GM19043 (cell line): ENCODE measurements around the gene BCL2L1.

ENCODE experiments used
- ATAC-seq: cut with Tn5 transposase; IDR thresholded peaks from one replicate; pipeline ENCODE4 v1.9.1; 2021; ENCODE audit warnings: low read depth; ENCODE audit not compliant: unreplicated experiment

Gene BCL2L1

DNA sequence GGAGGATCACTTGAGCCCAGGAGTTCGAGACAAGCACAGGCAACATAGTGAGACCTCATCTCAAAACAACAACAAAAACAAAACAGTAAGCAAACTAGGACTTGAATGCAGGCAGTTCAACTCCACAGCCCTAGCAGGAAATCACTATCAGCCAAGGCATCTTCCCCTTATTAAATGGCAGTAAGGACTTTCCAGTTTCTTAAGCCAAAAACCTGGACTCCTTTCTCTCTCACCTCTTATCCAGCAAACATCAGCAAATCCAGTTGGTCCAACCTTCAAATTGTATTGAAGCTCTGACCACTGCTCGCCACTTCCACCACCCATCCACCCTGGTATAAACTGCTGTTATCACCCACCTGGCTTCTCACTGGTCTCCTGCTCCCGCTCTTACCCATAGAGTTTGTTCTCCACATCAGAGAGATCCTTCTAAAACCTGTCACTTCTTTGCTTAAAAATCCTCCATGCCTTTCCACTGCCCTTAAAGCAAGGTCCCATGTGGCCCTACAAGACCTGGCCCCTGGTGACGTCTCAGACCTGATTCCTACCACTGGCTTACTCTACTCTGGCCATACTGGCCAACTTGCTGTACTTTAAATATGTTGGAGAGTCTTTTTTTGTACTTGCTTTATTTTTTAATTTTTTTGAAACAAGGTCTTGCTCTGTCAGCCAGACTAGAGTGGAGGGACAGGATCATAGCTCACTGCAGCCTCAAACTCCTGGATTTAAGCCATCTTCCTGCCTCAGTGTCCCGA, 27.6 kb downstream of the BCL2L1 start:
- ATAC-seq: no peak

- ATAC-seq: no peak
These were observed 28.5 kb downstream of the BCL2L1 start for GRCh38 chr20:31693987-31694661.

GRCh38 chr20:31693402-31693801, 29.3 kb downstream of the BCL2L1 start:
- no peak for ATAC-seq

DNA sequence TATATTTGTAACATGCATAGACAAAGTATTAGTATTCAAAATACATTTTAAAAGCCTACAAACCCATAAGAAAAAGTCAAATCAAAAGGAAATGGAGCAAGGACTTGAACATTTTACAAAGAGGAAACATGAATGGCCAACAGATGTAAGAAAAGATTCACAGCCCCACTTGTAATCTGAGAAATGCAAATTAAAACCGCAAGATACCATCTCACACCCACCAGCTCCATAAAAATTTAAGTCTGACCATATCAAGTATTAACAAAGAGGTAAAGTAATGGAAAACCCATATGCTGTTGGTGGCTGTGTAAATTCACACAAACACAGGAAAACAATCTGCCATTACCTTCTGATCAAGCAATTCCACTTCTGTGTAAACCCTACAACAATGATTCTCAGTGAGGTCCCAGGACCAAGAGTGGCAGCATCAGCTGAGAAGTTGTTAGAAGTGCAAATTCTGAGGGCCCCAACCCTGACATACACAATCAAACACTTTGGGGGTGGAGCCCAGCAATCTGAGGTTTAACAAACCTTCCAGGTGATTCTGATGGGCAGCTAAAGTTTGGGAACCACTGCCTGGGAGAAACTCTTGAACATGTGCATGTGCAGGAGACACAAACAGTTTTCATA, 30.9 kb downstream of the BCL2L1 start:
- no peak for ATAC-seq

GRCh38 chr20:31690124-31690666, 32.5 kb downstream of the BCL2L1 start:
- no peak for ATAC-seq

GRCh38 chr20:31689141-31689540, 33.5 kb downstream of the BCL2L1 start:
- no peak for ATAC-seq

GRCh38 chr20:31687777-31688176, 34.9 kb downstream of the BCL2L1 start:
- ATAC-seq: no peak

- ATAC-seq: no peak
These were observed 36.6 kb downstream of the BCL2L1 start for GRCh38 chr20:31685853-31686643.

DNA sequence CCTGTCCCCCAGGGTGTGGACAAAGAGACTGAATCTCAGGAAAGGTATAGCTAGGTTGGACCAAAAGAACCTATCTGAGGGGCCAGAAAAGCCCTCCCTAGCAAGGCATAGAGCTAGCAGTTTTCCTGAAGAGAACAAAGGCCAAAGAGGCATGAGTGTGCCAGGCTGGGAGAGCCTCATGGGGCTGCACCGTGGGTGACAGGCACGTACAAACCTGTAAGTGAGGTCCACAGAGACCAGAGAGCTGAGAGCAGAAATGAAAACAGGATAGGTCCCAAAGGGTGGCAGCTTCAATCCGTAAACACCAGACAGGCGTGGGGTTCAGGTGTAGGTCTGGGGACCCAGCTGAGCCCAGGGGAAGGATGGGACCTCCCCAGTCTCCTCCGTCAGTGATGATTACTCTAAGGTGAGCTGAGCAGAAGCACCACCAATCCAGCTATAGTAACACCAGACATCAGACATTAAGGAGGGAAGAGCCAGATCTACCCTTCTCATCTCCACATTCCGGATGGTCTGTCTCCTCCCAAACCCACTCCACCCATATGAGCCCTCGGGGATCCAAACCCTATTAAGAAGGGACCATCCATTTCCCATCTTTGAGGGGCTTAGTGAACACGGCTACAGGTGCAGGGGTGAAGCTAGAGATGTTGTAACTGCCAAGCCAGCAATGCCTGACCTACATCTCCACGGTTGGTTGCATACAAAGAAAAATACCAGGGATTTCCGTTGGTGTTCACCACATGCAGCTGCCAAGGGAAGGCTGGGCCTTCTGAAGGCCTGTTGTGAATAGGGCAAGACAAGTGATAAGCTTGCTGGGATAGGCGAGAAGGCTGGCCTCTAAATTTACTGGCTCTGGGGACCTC, 38.3 kb downstream of the BCL2L1 start:
- peak; percentile 30 for ATAC-seq

- ATAC-seq: no peak
These were observed 39.7 kb downstream of the BCL2L1 start for GRCh38 chr20:31682927-31683326.

- ATAC-seq: no peak
These were observed 40.3 kb downstream of the BCL2L1 start for GRCh38 chr20:31682352-31682751.

DNA sequence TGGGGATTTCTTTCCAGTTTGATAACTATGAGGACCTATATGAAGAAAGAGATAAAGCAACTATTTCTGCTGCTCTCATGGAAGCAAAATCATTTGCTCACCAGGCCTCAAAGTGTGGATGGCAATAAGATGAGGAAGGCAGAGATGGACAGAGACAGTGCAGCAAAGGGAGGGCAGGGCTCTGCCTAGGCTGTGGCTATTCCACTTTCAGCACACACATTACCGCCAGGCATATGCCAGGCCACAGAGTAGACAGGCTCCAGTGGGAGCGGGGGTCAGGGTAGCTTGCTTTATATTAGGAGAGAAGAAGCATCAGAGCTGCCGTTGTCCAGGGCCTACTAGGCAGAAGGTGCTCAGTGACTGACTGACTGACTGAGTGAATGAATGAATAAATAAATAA, 40.9 kb downstream of the BCL2L1 start:
- ATAC-seq: no peak

- ATAC-seq: no peak
These were observed 41.4 kb downstream of the BCL2L1 start for GRCh38 chr20:31681128-31681727.

DNA sequence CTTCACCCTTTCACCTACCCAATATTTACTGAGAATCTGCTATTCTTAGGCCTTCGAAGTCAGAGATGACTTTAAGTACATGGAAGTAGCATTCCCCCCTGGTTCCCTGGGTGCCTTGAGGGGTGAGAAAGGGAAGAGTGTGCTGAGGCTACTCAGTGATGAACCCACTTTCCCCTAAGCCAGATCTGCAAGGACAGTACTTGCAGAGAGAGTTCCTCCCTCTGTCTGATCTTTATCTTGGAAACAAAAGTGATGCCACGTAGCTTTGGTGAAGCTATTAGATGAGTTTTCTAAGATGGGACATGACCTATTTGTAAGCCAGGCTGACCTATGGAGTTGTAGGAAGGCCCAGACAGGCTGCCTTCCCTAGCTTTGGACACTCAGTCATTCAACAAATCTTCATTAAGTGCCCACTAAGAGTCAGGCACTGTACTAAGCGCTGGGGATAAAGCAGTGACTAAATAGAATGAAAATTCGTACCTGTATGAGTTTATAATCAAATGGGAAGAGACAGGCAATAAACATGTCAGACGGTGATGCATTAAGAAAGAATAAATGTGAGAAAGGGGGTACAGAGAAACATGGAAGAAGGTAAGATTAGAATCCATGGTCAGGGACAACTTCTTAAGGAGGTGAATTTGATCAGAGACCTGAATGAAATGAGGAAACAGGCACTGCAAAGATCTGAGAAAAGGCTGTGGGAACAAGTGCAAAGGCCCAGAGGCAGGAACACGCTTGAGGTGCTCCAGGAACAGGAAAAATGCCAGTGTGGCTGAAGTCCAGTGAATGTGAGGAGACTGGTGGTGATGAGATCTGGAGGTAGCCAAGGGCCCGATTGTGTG, 42.2 kb downstream of the BCL2L1 start:
- no peak for ATAC-seq

DNA sequence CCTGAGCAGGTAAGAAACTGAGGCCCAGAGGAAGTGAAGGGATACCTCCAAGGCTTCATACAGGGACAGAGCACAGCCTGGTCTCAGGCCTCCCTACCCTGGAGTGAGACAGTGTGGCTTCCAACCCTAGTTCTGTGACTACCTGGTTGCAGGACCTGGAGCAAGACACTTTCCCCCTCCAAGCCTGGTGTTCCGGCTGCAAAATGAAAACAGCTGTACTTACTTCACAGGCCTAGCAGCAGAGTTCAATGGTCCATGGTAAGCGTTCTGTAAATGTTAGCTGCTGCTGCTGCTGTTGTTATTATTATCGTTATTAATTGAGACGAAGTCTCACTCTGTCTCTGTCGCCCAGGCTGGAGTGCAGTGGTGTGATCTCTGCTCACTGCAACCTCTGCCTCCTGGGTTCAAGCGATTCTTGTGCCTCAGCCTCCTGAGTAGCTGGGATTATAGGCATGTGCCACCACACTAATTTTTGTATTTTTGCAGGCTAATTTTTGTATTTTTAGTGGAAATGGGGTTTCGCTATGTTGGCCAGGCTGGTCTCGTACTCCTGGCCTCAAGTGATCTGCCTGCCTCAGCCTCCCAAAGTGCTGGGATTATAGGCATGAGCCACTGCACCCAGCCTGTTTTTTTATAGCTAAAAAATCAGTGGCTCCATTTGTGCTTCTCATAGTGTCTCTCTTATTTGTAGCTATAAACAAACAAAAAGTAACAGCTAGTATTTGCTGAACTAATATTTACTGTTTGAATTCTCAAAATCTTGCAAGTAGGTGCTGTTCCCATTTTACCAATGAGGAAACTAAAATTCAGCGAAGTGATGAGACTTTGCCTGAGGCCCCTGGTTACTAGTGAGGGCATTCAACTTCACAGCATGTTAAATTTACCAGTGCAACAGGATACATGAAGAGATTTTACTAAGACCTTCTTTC, 43.0 kb downstream of the BCL2L1 start:
- ATAC-seq: no peak

DNA sequence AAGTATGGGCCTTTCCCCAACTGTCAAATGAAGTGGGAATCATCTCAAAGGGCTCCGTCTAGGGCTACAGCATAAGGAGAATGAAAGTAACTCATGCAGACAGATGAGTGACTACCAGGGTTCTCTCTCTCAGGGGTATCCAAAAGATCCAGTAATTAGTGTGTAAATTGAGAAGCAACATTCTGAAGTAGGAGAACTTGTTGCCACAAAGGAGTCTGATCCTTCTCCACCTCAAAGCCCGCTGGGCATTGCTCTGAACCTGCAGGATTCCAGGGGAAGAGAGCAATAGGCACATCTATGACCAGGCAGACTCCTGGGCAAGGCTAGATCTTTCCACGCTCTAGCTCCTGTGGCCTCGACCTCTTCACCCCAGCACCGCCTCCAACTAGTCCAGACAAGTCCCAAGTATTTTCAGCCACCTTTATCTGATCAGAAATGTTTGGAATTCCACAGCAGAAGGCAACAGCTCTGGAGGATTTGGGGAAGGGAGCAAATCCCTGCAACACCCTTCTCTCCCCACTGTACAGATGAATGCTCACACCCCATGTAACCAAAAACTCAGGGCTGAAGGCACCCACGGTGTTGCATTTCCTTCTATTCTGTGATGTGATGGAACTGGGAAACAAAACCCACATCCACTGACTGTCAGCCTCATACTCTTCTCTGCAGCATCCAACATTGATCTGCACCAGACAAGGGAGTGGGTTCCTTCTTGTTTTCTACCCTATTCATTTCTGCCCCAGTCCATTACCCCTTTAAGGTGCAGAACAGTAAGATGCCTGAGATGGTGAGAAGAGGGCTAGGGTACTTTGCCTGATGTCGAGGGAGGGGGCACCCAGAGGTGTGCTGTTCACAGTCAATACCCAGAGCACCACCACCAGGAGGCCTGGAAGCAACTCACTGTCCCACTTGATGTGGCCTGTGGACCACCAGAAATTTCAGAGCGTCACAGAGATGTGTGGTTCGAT, 44.0 kb downstream of the BCL2L1 start:
- no peak for ATAC-seq
